ENCODE data around the gene IFT122.
"Not testable (repeated sequence)": the region's sequence is repeated elsewhere in the genome, so short reads cannot be mapped to it uniquely, and the experiment has no call there.

IFT122 gene, protein sequence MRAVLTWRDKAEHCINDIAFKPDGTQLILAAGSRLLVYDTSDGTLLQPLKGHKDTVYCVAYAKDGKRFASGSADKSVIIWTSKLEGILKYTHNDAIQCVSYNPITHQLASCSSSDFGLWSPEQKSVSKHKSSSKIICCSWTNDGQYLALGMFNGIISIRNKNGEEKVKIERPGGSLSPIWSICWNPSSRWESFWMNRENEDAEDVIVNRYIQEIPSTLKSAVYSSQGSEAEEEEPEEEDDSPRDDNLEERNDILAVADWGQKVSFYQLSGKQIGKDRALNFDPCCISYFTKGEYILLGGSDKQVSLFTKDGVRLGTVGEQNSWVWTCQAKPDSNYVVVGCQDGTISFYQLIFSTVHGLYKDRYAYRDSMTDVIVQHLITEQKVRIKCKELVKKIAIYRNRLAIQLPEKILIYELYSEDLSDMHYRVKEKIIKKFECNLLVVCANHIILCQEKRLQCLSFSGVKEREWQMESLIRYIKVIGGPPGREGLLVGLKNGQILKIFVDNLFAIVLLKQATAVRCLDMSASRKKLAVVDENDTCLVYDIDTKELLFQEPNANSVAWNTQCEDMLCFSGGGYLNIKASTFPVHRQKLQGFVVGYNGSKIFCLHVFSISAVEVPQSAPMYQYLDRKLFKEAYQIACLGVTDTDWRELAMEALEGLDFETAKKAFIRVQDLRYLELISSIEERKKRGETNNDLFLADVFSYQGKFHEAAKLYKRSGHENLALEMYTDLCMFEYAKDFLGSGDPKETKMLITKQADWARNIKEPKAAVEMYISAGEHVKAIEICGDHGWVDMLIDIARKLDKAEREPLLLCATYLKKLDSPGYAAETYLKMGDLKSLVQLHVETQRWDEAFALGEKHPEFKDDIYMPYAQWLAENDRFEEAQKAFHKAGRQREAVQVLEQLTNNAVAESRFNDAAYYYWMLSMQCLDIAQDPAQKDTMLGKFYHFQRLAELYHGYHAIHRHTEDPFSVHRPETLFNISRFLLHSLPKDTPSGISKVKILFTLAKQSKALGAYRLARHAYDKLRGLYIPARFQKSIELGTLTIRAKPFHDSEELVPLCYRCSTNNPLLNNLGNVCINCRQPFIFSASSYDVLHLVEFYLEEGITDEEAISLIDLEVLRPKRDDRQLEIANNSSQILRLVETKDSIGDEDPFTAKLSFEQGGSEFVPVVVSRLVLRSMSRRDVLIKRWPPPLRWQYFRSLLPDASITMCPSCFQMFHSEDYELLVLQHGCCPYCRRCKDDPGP

DNA sequence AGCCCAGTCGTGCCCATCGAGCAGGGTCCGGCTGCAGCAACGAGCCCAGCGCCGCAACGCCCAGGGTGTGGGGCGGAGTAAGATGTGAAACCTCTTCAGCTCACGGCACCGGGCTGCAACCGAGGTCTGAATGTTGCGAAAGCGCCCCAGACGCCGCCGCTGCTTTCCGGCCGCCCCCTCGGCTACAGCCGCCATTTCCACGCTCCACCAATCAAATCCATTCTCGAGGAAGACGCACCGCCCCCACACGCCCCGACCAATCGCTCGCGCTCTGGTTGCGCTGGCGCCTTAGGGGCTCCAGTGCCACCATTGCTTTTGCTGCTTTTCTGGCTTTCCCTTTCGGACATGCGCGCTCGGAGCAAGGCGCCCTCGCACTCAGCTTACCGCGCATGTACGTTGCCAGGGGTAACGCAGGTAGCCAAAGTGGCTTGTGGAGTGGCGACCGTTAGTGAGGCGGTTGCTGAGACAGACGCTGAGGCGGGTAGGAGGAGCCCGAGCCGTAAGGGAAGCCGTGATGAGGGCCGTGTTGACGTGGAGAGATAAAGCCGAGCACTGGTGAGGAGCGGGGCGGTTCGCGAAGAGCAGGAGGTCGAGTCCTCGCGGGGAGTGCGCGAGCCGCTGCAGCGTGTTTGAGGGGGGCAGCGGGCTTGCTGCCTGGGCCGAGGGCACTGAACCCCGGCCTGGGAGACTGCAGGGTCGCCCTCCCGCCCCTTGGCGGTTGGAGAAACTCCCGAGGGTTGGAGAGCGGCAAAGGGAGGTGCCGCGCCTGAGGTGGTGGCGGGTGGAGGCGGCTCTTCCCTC lies at the start of gene IFT122, which contains the start of gene MBD4:
Gene IFT122, plus strand, starts transcription at position 408 of the 801 bp plus-strand sequence. Its CDS starts 107 bp downstream, at position 515.
Gene MBD4, minus strand, starts transcription at position 132 of the 801 bp plus-strand sequence. Its CDS starts 115 bp downstream, at position 17.
- peak; percentile 98 for DNase-seq (ENCODE audit: low spot score)

DNA sequence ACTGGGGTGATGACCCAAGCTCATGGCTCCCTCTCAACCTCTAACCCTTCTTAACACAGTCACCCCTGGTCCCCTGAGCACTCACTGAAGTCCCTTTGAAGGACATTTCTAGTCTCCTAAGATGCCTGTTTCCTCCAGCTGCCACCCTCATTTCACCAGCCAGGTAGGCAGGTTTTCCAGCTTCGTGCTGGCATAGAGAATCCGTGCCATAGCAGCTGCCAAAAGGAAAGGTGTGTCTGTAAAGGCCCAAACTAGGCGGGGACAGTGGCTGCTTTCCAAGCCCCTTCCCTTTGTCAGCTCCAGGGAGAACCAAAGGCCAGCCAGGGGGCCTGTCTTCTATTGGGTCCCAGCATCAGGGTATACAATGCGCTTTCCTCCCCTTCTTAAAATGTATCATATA lies 48.4 kb upstream of the IFT122 start:
- not testable (repeated sequence) for DNase-seq (ENCODE audit: low spot score)

DNA sequence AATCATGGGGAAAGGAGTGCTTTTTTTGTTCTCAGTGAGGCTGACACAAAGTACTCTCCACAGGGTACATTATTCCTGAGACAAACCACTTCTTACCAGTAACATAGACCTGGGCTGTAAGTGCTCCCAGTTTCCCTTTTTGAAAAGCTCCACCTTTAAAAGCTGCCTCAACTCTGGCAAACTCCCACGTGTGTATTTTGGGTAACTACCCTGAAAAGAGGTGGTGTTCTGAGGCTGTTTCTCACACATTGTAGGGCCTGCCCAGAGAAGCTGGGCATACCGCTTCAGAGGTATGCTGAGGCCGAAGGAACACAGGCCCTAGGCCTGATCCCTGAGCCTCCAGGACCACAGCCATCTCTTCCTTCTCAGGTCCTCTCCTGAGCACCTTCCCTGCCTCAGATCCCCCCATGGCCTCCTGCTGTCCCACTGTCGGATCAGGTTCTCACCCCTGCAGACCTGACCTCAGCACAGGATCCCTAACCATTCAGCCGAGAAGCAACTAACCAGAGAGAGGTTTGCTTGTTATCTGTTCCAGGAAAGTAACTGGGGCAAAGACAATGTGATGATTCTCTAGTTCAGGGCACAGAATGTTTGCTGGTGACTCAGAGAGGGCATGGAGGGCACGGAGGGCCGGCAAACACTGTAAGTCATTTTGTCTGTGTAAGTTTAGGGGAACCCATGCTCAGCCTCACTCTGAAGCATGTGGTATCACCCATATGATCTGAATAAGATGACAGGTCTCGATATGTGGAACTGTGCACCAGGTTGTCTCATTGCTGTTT lies 47.7 kb upstream of the IFT122 start:
- not testable (repeated sequence) for DNase-seq (ENCODE audit: low spot score)

DNA sequence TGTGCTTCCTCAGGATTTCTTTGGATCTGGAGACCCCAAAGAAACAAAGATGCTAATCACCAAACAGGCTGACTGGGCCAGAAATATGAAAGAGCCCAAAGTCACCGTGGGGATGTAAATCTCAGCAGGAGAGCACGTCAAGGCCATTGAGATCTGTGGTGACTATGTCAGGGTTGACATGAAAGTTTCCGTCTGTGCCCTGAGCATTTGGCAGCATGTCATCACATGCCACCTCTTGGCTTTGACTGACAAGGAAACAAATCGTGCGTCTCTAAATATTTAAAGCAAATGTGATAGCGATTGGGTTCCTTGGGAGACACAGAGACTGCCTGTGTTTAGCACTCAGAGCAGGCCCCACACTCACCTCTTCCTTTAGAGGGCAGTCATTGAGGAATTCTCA lies 46.8 kb upstream of the IFT122 start:
- no peak for DNase-seq (ENCODE audit: low spot score)

DNA sequence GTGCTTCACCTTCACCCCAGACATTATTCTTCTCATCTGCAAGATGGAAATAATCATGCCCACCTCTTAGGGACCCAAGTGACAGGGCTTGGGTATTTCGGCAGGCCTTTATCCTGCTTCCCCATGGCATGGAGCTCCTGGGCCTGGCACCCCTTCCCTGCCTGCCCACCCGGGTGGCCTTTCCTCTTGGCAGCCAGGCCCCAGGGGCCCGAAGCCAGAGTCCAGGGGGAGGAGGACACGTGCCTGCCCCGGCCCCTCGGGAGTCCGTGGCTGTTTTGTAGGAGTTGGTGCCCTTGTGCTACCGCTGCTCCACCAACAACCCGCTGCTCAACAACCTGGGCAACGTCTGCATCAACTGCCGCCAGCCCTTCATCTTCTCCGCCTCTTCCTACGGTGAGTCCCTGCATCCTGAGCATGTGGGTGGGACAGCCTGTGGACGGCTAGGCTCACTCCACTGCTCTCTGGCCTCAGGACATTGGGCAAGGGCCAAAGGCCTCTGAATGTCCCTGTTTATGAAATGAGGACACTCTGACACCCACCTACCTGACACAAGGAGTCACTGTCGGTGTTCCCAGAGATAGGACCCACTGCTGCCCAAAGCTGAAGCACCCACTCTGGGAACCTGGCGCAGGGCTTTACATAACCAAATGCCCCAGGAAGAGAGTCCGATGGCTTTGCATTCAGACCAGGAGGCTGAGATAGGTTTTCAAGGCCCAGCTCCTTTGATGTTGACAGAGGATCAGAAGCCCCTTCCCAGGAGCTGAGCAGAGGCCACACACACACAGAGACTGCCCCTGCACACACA lies 46.1 kb upstream of the IFT122 start:
- DNase-seq (ENCODE audit: low spot score) = not testable (repeated sequence)

DNA sequence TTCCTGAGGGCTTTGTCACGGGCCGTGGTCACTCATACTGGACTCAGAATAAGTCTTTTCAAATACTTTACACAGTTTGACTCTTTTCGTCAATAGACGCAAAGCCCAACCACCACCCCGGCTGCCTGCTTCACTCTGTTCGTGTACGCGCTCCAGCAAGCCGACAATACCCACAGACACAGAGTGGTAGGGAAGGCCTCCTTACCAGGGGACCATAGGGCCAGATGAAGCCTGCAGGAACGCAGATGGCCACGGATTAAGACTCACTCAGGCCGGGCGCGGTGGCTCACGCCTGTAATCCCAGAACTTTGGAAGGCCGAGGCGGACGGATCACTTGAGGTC lies 41.2 kb upstream of the IFT122 start:
- peak; percentile 58 for DNase-seq (ENCODE audit: low spot score)

DNA sequence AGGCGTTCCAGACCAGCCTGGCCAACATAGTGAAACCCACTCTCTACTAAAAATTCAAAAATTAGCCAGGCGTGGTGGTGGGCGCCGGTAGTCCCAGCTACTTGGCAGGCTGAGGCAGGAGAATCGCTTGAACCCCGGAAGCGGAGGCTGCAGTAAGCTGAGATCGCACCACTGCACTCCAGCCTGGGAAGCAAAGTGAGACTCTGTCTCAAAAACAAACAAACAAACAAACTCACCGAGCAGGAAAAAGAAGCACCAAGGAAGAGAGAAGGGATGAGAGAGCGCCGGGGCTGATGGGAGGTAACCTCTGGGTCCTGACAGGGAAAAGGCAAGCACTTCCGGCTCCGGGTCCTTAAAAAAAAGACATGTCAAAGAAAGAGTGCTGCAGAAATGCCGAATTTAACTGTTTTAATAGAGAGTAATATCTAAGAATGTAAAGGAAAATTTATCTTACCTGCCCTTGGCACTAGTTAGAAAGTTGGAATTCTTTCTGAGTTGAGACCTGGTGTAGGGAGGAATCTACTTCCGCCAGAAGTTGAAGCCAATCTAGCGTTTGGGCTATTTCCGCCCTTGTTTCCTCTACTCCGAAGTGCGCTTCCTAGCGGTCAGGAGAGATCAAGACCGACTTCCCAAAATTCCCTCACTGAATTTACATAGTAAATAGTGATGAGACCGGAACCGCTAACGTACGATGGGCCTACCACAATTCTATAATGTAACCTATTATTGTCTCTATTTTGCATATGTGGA lies 40.7 kb upstream of the IFT122 start:
- peak; percentile 87 for DNase-seq (ENCODE audit: low spot score)

DNA sequence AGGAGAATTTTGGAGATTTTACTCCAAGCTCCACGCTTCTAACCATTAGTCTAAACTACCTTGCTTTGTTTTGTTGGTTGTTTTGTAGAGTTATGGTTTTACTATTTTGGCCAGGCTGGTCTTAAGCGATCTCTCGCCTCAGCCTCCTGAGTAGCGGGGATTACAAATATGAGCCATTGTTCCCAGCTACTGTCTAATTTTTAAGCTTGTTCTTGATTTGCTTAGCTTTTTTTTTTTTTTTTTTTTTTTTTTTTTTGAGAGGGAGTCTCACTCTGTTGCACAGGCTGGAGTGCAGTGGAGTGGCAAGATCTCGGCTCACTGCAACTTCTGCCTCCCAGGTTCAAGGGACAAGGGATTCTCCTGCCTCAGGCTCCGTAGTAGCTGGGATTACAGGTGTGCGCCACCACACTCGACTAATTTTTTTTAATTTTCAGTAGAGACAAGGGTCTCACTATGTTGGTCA lies 40.1 kb upstream of the IFT122 start:
- no peak for DNase-seq (ENCODE audit: low spot score)

DNA sequence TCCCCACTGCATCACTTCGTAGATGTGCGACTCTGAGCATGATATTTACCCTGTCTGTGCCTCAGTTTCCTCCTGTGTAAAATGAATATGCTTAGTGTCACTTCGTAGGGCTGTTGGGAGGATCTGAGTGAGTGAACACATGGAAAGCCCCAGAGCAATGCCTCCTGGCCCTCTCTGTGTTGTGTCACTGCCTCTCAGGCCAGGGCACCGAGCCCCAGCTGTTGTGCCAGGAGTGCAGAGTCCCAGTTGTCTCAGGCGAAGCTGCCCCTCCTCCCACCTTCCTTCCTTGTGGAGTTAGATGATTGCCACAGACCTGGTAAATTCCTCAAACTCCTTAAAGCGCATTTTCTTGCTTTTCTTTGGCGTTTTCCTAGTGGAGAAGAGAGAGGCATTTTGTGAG lies 37.8 kb upstream of the IFT122 start:
- no peak for DNase-seq (ENCODE audit: low spot score)

DNA sequence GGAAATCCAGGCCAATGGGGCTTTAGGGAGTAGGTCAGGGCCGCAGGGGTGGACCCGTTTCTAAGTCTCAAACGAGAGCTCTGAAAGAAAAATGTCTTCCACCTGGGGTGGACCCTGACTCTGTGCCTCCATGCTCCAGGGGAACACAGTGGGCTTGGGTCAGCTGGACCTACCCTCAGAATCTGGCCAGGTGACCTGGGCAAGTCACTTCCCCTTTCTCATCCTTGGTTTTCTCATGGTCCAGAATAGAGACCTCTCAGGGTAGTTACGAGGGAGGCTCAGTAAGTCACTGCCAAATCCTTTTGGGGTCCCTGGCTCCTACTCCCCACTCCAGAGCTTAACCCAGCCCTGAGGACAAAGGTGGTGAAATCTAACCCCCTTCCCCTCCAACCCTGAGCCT lies 37.4 kb upstream of the IFT122 start:
- DNase-seq (ENCODE audit: low spot score) = no peak

DNA sequence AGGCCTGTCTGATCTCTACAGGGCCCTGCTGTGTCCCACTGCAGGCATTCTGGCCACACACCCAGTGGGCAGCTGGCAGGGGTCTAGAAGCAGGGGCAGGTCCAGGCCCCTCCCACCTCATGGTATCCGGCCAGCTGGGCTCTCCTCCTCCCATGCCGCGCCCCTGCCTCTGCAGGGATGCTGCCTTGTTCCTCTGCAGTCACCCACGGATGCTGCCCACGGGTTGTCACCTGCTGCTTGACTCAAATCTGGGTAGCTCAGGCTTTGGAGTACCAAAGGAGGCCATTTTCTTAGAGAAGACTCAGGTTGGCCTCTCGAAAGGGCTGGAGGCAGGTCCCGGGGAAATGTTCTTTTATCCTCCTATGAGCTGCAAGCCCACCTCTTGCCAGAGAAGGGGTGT lies 36.6 kb upstream of the IFT122 start:
- DNase-seq (ENCODE audit: low spot score) = no peak

DNA sequence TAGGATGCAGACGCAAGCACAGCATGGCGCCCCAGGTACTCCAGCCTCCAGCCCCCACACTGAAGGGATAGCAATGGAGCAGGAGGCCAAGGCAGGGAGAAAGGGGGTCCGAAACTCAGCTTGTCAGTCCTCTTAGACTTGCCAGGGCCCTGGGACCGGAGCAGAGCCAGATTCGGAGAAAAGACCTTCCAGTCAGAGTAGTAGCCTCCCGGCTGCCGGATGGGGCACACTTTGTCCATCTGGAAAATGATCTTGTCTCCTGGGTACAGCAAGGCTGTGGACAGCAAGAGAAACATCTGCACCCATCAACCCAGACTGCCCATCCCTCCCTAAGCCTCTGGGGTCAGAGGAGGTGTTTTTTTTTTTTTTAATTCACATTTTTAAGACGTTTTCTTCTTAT lies 35.9 kb upstream of the IFT122 start:
- DNase-seq (ENCODE audit: low spot score) = no peak

DNA sequence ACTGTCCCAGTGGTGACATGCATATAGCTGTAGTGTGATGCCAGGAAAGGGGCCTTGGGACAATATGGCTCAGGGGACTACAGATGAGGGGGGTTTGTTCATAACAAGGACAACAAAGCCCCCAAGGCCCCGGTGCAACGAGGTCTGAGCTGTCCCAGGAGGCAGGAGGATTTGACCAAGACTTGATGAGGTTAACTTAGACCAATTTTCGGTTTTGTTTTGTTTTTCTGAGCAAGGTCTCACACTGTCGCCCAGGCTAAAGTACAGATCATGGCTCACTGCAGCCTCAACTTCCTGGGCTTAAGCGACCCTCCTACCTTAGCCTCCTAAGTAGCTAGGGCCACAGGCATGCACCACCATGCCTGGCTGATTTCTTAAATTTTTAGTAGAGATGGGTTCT lies 35.4 kb upstream of the IFT122 start:
- no peak for DNase-seq (ENCODE audit: low spot score)

DNA sequence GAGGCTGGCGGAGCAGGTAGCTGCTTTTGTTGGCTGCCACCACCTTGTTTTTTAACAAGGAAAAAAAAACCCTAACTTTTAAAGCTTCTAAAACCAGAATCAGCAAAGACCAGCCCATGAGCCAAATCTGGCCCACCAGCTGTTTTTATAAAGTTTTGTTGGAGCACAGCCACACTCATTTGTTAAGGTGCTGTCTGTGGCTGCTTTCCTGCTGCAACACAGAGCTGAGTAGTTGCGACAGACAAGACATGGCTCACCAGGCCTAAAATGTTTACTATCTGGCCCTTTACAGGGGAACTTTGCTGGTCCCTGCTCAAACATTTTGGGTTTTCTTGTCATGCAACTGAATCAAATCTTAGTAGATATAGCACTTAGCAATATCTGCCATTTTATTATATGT lies 30.5 kb upstream of the IFT122 start:
- no peak for DNase-seq (ENCODE audit: low spot score)

DNA sequence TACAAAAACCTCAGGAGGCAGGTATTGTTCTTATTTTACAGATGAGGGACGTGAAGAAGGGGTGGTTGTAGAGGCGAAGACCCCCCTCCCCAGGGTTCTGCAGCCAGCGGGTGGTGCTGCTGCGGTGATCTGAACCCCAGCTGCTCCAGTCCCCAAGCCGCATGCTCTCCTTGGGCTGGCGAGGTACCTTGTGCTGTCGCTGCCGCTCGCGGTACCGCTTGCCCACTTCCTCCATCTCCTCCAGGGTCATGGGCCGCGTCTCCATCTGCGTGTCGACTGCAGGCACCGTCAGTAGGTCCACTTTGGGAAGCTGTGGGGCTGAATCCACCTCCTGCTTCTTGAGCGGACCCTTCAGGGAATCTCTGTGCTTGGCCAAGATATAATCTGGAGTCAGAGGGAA lies 29.1 kb upstream of the IFT122 start:
- no peak for DNase-seq (ENCODE audit: low spot score)

DNA sequence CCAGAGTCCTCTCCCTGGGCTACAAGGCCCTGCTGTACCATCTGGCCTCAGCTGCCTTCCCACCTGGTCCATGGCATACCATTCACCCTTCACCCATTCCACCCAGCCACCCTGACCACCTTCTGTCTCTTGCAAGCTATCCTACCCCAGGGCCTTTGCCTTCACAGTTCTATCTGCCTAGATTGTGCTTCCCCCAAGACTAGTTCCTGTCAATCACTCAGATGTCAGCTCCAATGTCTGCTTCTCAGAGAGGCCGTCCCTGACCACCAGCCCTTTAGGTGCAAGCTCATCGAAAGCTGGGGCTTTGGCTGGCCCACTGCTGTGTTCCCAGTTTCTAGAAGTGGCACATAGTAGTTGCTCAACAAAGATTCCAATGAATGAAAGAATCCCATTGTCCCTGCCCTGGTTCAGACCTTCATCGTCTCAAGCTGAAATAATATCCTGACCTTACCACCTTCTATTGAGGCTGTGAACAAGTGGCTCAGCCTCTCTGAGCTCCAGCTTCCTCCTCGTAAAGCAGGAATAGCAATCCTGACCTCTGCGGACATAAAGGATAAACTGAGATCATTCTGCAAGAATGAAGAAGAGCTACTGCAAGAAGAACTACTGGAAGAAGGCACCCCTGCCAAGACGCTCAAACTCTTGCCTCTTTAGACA lies 27.4 kb upstream of the IFT122 start:
- DNase-seq (ENCODE audit: low spot score) = no peak

DNA sequence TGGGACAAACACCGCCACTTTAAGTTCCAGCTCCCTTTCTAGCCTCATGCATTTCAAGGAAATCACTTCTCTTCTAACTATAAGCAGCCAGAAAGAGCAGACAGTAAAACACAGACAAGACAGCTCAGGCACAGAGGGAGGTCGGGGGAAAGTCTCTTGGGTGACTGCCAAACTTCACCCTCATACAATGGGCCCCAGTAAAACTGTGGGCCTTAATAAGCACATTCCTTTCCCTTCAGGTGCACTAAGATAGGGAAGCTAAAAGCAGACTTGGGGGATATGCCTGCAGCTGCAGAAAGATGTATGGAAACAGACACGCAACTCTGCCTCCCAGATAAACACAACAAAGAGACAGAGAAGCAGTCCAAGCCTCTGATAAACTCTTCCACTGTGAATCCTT lies 26.8 kb upstream of the IFT122 start:
- DNase-seq (ENCODE audit: low spot score) = not testable (repeated sequence)
